AG04449 (cell line): ENCODE data around the gene HLA-DRB5.
"Not testable (repeated sequence)": the region's sequence is repeated elsewhere in the genome, so short reads cannot be mapped to it uniquely, and the experiment has no call there.

ENCODE experiments used
- CTCF ChIA-PET: fragments of 350-600 bp; formaldehyde crosslinking; extraction: SDS; loops from one replicate; lab custom pipeline; 2021; ENCODE audit warnings: antibody characterized with exemption; lab: Yijun Ruan, JAX
- POLR2A ChIA-PET: fragments of 400-600, 350-600 bp; formaldehyde crosslinking; extraction: SDS; loops from one replicate; lab custom pipeline; 2020; ENCODE audit warnings: antibody characterized with exemption, inconsistent platforms; lab: Yijun Ruan, JAX
- DNase-seq: peaks from one replicate; pipeline ENCODE4 v3.0.0-alpha.2; 2010; ENCODE audit warnings: low read depth, low spot score
- H3K4me3 ChIP-seq: 2 replicates; pipeline ENCODE4 v1.5.1; 2011; ENCODE audit warnings: low read depth, mild to moderate bottlenecking, control low read depth, low read length
- TF ChIP-seq, protein P1 (sequence below): IDR thresholded peaks from one replicate; pipeline ENCODE4 v1.5.1; 2011; ENCODE audit warnings: mild to moderate bottlenecking, moderate library complexity, low read length, control low read depth, inconsistent platforms; ENCODE audit not compliant: insufficient read depth; ENCODE audit errors: missing control alignments

Gene HLA-DRB5

DNA sequence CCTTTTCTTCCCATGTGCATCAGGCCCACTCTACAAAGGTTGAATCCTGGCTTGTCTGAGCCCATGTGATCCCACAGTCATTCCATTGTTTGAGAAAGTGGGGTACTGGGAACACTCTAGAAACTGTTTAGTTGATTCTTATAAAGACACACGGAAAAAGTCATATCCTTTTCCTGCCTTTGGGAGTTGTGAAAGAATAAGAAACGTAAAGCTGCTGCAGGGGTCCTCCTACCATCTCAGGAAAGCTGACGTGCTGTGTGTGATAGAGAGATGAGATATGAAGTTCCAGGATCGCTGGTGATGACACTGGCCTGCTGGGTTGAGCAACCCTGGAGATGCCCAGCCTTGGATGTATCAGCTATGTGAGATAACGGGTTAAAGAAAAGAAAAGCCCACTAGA lies 21.3 kb upstream of the HLA-DRB5 start:
- CTCF ChIA-PET, result no interaction called here
- DNase-seq, result no peak
- TF ChIP-seq, protein P1, sequence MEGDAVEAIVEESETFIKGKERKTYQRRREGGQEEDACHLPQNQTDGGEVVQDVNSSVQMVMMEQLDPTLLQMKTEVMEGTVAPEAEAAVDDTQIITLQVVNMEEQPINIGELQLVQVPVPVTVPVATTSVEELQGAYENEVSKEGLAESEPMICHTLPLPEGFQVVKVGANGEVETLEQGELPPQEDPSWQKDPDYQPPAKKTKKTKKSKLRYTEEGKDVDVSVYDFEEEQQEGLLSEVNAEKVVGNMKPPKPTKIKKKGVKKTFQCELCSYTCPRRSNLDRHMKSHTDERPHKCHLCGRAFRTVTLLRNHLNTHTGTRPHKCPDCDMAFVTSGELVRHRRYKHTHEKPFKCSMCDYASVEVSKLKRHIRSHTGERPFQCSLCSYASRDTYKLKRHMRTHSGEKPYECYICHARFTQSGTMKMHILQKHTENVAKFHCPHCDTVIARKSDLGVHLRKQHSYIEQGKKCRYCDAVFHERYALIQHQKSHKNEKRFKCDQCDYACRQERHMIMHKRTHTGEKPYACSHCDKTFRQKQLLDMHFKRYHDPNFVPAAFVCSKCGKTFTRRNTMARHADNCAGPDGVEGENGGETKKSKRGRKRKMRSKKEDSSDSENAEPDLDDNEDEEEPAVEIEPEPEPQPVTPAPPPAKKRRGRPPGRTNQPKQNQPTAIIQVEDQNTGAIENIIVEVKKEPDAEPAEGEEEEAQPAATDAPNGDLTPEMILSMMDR, result no peak
- POLR2A ChIA-PET, result no interaction called here
- H3K4me3 ChIP-seq, result no peak overlapping the region

DNA sequence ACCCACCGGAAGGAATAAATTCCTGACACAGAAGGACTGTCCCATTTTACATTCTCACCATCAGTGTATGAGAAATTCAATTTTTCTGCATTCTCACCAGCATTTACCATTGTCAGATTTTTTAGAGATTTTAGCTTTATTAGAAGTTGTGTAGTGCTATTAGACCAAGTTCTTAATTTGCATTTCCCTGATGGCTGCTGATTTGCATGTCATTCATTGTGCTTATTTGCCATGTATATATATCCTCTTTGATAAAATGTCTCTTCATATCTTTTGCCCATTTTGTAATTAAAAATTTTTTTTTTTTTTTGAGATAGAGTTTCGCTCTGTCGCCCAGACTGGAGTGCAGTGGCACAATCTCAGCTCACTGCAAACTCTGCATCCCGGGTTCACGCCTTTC lies 9.8 kb upstream of the HLA-DRB5 start:
- TF ChIP-seq, protein P1, result no peak
- H3K4me3 ChIP-seq, result no peak overlapping the region
- DNase-seq, result no peak
- ChIA-PET CTCF (no interaction called here), POLR2A (no interaction called here)

DNA sequence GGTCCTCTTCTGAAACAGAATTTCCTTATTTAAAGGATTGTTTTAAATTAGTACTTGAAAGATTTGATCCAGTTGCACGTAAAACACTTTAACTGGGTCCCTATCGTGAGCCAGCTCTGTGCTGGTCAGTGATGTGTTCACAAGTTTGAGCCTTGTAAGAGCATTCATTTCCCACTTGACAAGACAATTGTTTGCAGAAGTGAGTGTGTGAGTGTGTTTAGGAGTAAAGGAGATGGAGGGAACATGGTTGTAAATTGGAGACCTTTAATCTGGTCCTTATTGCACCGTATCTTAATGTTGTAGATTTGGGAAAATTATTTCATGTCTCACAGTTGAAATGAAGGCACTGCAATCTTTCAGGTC lies 325 bp upstream of the HLA-DRB5 start:
- CTCF ChIA-PET, DNase-seq, H3K4me3 ChIP-seq, POLR2A ChIA-PET: not testable (repeated sequence)

DNA sequence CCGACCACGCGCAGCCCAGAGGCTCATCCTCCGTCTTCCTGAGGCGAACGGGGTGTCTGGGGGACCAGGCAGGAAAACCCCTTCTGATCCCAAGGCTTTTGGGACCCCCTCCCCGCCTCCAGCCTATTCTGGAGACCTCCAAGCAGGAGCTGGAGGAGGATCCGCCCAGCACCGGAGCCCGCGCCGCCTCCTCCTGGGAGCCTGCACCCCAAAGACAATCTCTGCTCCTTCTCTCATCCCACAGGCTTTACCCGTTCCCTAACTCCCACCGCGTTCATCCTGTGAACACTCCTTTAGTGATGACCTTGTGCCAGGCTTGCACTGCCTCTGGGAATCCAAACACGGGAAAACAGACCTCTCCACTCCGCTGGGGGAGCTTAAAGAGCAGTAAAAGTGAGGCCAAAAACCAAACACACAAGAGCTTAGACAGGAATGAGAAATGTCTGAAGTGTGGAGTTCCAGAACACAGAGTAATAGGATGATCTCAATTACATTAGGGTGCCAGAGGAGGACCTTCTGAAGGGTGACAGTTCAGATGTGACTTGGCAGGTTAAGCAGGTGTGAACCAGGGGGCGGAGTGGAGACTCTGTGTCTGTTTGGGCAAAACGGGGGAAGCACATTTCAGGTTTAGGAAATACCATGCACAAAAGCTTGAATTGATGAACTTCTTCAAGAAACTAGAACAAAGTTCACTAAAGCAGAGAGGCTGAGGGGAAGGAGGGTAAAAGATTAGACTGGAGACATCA lies 7.6 kb downstream of the HLA-DRB5 start:
- H3K4me3 ChIP-seq, result no peak overlapping the region
- no peak for DNase-seq
- ChIA-PET POLR2A (no interaction called here), CTCF (no interaction called here)
- TF ChIP-seq, protein P1, result no peak

DNA sequence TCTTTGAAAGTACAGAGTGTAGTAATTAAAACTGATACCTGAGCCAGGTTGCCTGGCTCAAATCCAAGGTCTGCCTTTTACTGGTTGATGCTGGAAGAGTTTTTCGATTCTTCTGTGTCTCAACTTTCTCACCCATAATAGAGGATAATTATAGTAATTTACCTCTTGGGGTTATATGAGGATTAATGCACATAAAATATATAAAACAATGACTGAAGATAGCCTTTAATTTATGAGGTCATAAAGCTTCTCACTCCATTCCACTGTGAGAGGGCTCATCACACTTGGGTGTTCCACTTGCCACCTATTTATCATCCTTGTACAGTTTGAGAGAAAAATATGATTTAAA lies 10.2 kb downstream of the HLA-DRB5 start:
- DNase-seq, result no peak
- CTCF ChIA-PET, result no interaction called here
- TF ChIP-seq, protein P1, result no peak
- no peak overlapping the region for H3K4me3 ChIP-seq
- POLR2A ChIA-PET, result no interaction called here

DNA sequence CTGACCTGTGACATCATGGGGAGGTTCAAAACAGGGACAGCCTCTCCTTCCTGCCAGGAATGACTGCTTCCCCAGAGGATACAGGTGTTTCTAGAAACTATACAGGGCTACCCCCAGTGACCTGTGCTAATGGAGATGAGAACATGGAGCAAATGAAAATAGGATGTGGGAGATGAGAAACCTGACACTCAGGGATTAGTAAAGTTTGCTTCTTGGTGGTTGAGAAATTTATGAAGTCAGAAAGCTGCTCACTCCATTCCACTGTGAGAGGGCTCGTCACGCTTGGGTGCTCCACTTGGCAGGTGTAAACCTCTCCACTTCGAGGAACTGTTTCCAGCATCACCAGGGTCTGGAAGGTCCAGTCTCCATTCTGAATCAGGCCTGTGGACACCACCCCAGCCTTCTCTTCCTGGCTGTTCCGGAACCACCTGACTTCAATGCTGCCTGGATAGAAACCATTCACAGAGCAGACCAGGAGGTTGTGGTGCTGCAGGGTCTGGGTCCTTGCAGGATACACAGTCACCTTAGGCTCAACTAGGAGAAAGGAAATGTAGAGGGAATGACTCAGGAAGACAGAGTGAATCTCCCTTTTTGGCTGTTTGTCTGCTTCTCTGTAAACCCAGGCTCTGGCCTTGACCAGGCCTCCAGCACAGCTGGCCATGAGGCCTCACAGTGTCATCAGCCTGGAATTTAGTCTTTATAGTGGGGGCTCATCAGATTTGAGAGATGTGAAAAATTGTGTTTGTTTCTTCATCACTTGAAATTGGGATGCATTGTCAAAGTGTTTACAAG lies 10.8 kb downstream of the HLA-DRB5 start:
- TF ChIP-seq, protein P1, result no peak
- DNase-seq, result no peak
- H3K4me3 ChIP-seq, result no peak overlapping the region
- CTCF ChIA-PET, result no interaction called here
- POLR2A ChIA-PET, result no interaction called here
